ENCODE measurements around the gene BPIFB3.
"Not testable (repeated sequence)": the region's sequence is repeated elsewhere in the genome, so short reads cannot be mapped to it uniquely, and the experiment has no call there.

Gene BPIFB3

GRCh38 chr20:33111306-33111705, 57.6 kb downstream of the BPIFB3 start:
- DNase-seq (ENCODE audit: insufficient read length, low spot score), result no peak
- no peak for FAIRE-seq
- TF ChIP-seq CTCF (IDR thresholded peaks at IDR 0.05; ENCODE audit: insufficient read depth, missing control alignments), result no peak

- TF ChIP-seq CTCF (IDR thresholded peaks at IDR 0.05; ENCODE audit: insufficient read depth, missing control alignments), result no peak
- no peak for DNase-seq (ENCODE audit: insufficient read length, low spot score)
- no peak for FAIRE-seq
Measured at GRCh38 chr20:33112547-33113386, 59.1 kb downstream of the BPIFB3 start.

DNA sequence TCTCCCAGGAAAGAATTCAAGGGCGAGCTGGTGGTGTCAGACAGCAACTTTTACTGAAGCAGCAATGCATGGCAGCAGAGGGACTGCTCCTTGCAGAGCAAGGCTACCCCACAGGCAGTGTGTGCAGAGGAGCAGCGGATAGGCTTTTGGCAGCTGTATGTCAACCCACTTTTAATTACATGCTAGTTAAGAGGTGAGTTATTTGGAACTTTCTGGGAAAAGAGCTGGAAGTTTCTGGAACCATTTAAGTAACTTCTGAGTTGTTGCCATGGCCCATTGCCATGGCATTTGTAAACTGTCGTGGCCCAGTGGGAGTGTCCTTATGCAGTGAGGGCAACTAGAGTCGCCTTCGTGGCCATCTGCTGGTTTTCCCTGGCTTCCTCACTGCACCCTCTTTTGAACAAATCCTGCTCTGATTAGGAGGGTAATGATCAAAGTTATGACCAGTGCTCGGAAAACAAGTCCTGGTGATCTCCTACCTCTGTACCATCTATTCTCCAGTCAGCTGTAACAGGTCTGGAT, 59.7 kb downstream of the BPIFB3 start:
- FAIRE-seq (no peak), DNase-seq (ENCODE audit: insufficient read length, low spot score) (no peak)
- no peak for TF ChIP-seq CTCF (IDR thresholded peaks at IDR 0.05; ENCODE audit: insufficient read depth, missing control alignments)

DNA sequence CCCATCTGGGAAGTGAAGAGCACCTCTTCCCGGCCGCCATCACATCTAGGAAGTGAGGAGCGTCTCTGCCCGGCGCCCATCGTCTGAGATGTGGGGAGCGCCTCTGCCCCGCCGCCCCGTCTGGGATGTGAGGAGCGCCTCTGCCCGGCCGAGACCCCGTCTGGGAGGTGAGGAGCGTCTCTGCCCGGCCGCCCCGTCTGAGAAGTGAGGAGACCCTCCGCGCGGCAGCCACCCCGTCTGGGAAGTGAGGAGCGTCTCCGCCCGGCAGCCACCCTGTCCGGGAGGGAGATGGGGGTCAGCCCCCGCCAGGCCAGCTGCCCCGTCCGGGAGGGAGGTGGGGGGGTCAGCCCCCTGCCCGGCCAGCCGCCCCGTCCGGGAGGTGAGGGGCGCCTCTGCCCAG, 61.8 kb downstream of the BPIFB3 start:
- not testable (repeated sequence) for DNase-seq (ENCODE audit: insufficient read length, low spot score); FAIRE-seq

DNA sequence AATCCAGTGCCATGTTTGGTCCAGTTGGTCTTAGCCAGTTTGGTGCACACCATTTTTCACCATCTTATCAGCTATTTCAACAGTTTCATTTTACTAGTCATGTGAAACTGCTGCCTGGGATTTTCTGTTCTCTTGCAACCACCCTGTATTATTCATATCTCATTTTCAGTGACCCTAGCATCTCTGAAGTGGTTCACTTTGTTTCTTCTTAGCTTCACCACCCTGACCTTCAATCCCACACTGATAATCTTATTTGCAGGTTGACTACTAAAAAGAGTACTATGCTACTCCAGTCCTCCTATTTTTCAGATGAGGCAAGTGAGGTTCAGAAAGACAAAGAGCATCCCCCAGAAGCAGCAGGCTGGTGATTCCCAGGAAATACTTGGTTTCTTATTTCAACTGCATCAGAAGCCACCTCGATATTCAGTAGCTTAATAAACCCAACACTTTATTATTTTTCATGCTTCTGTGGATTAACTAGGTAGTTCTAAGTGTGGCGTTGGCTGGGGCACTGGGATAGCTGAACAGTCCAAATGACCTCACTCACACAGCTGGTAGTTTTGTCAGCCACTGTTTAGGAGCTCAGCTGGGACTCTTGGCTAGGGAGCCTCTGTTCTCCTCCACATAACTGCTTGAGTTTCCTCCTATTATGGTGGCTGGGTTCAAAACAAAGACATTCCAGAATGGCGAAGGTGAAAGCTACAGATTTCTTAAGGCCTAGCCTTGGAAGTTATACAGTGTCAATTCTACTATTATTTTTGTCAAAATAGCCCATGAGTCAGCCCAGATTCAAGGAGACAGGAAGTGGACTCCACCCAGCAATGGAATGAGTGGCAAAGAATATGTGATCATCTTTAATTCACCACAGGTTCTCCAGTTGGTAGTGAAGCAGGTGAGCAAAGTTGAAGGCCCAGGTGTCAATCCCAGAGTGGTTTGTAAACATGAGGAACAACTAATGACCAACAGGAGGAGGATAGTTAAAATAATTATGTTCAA, 66.3 kb downstream of the BPIFB3 start:
- no peak for TF ChIP-seq CTCF (IDR thresholded peaks at IDR 0.05; ENCODE audit: insufficient read depth, missing control alignments)
- DNase-seq (ENCODE audit: insufficient read length, low spot score) (no peak), FAIRE-seq (no peak)

DNA sequence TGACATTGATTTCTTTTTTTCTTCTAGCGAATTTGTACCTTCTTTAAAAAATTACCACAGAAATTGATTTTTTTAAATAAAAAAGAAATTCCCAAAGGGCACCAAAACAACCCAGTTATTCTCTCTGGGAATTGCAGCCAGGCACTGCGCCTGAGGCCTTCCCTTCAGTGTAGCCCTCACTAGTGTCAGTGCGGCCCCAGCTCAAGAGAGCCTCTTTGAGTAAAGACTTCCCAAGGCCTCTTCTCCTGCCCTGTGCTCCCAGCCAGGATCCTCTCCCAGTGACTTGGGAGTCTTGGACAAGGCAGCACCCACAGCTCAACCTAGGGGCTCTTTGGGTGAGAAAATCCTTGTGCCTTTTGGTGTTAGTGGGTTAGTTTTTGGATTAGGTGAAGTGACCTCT, 67.2 kb downstream of the BPIFB3 start:
- TF ChIP-seq CTCF (IDR thresholded peaks at IDR 0.05; ENCODE audit: insufficient read depth, missing control alignments), result no peak
- DNase-seq (ENCODE audit: insufficient read length, low spot score), result no peak
- no peak for FAIRE-seq

DNA sequence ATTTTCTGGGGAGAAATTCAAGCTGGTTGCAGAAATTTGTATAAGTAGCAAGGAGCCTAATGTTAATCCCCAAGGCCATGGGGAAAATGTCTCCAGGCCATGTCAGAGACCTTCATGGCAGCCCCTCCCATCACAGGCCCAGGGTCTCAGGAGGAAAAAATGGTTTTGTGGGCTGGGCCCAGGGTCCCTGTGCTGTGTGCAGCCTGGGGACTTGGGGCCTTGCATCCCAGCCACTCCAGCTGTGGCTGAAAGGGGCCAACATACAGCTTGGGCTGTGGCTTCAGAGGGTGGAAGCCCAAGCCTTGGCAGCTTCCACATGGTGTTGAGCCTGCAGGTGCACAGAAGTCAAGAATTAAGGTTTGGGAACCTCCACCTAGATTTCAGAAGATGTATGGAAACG, 68.6 kb downstream of the BPIFB3 start:
- FAIRE-seq; DNase-seq (ENCODE audit: insufficient read length, low spot score): not testable (repeated sequence)
